Muscle layer of duodenum (tissue), 2 donors: ENCODE results near the gene TIAL1.

Experiments used
- H3K27ac ChIP-seq: one replicate; pipeline ENCODE4 v1.7.0; 2013; ENCODE audit warnings: mild to moderate bottlenecking, low read length
- H3K27me3 ChIP-seq: one replicate; pipeline ENCODE4 v1.7.0; 2013; ENCODE audit warnings: low read depth, mild to moderate bottlenecking, control low read depth, low read length
- H3K36me3 ChIP-seq, 2 donors: one replicate each; pipeline ENCODE4 v1.7.0; 2013; ENCODE audit warnings: low read length in 2 of 2, control low read depth in 1 of 2, mild to moderate bottlenecking in 1 of 2; ENCODE audit not compliant: insufficient read depth in 2 of 2, control insufficient read depth in 1 of 2
- H3K4me1 ChIP-seq, 2 donors: one replicate each; pipeline ENCODE4 v1.7.0; 2013; ENCODE audit warnings: low read length in 2 of 2, mild to moderate bottlenecking in 2 of 2, control low read depth in 1 of 2, moderate library complexity in 1 of 2; ENCODE audit not compliant: insufficient read depth in 2 of 2, control insufficient read depth in 1 of 2
- H3K4me3 ChIP-seq, 2 donors: one replicate each; pipeline ENCODE4 v1.7.0; 2013; ENCODE audit warnings: low read length in 2 of 2, low read depth in 1 of 2, mild to moderate bottlenecking in 1 of 2
- H3K9me3 ChIP-seq, 2 donors: one replicate each; pipeline ENCODE4 v1.7.0; 2013; ENCODE audit warnings: low read length in 2 of 2, control low read depth in 1 of 2, mild to moderate bottlenecking in 1 of 2; ENCODE audit not compliant: control insufficient read depth in 1 of 2
- donor health status: healthy.

The TIAL1 gene

DNA sequence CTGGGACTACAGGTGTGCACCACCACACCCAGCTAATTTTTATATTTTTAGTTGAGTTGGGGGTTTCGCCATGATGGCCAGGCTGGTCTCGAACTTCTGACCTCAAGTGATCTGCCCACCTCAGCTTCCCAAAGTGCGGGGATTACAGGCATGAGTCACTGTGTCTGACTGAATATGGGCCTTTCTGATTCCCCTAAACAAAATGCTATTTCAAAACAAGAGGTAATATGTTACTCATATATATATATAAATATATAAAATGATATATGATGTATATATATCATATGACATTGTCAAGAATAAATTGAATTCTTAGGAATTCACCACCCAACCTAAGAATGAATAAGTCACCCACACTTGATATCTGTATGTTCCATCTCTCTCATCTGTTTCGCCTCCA is 12.8 kb upstream of the TIAL1 start:
- no peaks in the 10 kb centered on the region for H3K36me3 ChIP-seq
- peaks cover 0 to 7% of the 10 kb centered on the region in 2 donors for H3K4me1 ChIP-seq
- no peak overlapping the region for H3K4me3 ChIP-seq
- no peaks in the 10 kb centered on the region for H3K27me3 ChIP-seq
- no peak overlapping the region for H3K27ac ChIP-seq
- no peaks in the 10 kb centered on the region for H3K9me3 ChIP-seq

DNA sequence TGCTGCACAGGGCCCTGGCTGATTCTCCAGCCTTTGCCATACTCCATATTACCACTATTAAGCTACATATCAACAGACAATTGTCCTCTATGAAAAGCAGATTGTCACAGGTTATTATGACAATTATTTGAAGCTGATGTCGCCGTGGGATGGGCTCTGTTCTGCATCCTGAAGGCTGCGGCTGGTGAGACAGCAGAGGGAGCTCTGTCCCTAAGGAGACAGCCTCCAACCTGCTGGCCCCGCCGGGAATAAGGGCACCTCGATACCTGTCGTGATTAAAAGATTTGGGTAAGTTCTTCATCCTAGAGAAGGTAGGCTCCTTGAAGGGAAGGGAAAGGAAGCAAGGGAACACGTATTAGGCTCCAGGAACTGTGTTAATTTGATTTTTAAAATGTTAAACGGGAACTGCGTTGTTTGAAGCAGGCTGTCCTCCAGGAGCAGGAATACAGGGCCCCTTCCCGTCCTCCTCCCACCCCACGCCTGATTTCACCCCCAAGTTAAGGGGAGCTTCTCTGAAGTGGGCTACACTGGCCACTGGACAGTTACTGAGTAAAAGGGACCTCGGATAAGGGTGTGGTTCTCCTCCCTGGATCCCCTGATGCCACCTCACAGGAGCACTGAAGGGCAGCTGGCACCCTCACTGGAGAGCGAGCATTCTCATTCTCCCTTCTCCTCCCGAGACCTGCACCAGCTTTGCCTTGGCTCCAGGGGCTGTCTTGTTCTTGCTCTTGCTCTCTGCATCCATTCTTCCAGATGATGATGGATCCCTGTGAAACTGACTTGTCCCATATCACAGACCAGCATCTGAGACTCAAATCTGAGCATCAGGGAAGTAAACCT is 11.8 kb upstream of the TIAL1 start:
- H3K9me3 ChIP-seq = no peaks in the 10 kb centered on the region
- H3K36me3 ChIP-seq = no peaks in the 10 kb centered on the region
- peaks cover 0 to 7% of the 10 kb centered on the region in 2 donors for H3K4me1 ChIP-seq
- no peaks in the 10 kb centered on the region for H3K27me3 ChIP-seq
- peak overlapping the region; percentile 16 to 21 for H3K4me3 ChIP-seq
- no peak overlapping the region for H3K27ac ChIP-seq

DNA sequence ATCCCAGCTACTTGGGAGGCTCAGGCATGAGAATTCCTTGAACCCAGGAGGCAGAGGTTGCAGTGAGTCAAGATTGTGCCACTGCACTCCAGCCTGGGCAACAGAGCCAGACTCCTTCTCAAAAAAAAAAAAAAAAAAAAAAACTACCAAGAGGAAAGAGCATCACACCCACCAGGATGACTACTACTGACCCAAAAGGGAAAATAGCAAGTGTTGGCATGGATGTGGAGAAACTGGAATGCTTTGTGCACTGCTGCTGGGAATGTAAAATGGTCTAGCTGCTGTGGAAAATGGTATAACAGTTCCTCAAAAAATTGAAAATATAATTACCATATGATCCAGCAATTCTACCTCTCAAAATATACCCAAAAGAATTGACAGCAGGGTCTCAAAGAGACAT is 7.7 kb upstream of the TIAL1 start:
- Histone ChIP-seq H3K4me3 (no peak overlapping the region), H3K36me3 (no peaks in the 10 kb centered on the region), H3K27ac (no peak overlapping the region), H3K4me1 (peaks cover 0 to 7% of the 10 kb centered on the region in 2 donors), H3K27me3 (no peaks in the 10 kb centered on the region), H3K9me3 (no peaks in the 10 kb centered on the region)

DNA sequence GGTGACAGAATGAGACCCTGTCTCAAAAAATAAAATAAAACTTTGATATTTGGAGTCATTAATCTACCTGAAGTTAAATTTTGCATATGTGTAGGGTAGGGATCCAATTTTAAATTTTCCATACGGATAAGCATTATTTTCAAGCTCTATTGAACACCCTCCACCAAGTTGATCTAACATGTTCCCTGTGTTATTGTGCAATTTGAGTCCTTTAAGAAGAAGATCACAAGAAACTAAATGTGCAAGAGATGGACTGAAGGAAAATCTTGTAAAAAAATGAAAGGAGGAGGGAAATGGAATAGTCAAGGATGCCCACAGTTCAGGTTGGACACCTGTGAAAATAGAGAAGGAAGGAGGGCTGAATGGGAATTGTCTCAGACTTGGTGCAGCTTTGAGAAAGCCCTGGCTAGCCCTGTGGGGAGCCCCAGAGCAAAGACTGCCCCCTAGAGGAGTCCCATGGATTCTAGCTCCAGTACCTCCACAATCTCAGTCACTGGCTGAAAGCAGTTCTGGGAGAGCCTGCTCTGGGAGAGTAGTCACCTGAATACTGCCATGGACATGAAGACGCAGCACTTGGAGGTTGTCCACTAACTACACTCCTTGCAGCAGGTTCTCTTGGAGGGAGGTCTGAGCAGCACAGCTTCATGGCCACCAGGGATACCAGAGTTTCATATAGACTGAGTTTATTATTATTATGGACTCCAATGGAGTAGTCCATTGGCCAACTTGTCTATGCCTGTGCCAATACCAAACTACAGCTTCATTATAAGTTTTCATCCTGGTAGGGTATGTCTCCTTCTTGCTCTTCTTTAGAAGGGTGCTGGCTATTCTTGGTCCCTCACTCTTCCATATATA is 5.7 kb upstream of the TIAL1 start:
- no peaks in the 10 kb centered on the region for H3K9me3 ChIP-seq
- peaks cover 4% of the 10 kb centered on the region in 2 donors for H3K4me1 ChIP-seq
- H3K36me3 ChIP-seq = no peaks in the 10 kb centered on the region
- H3K27ac ChIP-seq = no peak overlapping the region
- H3K27me3 ChIP-seq = no peaks in the 10 kb centered on the region
- no peak overlapping the region for H3K4me3 ChIP-seq

DNA sequence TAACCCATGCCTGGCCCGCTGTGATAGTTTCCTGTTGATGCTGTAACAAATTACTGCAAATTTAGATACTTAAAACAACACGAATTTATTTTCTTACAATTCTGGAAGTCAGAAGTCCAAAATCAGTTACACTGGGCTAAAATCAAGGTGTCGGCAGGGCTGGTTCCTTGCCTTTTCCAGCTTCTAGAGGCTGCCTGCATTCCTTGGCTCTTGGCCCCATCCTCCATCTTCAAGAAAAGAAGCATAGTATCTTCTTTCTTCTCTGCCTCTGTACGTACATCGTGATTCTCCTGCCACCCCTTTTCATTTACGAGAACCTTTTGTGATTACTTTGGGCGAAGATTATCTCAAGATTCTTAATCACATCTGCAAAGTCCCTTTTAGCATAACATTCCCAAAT is 1.6 kb upstream of the TIAL1 start:
- Histone ChIP-seq H3K36me3 (no peaks in the 10 kb centered on the region), H3K4me1 (peaks cover 22 to 30% of the 10 kb centered on the region in 2 donors), H3K4me3 (no peak overlapping the region), H3K27ac (no peak overlapping the region), H3K27me3 (no peaks in the 10 kb centered on the region), H3K9me3 (no peaks in the 10 kb centered on the region)

DNA sequence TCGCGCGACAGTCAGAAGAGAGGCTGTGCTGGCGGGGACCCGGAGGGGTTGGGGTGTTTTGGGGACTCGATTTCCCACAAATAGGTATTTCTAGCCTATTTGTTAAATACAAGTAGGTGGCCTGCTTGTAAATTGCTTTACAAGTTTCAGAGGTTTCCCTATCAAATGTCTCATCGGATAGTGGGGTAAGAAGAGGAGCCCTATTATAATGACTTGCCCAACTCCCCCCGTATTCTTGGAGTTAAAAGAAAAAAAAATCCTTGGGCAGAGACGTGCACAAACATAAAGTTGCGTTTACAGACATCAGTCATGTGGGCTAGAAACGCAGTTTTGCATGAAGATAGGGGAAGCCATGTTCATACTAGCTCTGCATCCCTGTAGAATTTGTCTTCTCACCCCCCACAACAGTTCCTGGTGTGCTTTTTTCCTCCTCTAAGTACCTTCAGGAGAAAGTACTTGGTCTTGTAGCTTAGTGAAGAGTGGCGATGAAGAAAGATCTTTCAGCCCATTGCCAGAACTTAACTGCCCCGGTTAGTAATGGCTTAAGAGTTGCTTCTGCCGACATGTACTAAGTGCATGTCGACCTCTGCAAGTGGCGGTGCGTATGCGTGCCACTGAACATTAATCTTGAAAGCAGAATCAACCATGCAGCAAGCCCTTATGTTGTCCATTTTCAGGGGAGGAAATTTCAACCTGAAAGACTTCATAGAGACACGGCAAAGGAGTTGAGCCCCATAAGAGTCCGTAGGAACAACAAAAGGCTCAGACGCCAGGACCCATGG is 832 bp upstream of the TIAL1 start:
- Histone ChIP-seq H3K4me1 (peaks cover 30 to 38% of the 10 kb centered on the region in 2 donors), H3K9me3 (no peaks in the 10 kb centered on the region), H3K36me3 (no peaks in the 10 kb centered on the region), H3K27me3 (no peaks in the 10 kb centered on the region), H3K4me3 (peak overlapping the region; percentile 89 to 94), H3K27ac (peak overlapping the region; percentile 39)

DNA sequence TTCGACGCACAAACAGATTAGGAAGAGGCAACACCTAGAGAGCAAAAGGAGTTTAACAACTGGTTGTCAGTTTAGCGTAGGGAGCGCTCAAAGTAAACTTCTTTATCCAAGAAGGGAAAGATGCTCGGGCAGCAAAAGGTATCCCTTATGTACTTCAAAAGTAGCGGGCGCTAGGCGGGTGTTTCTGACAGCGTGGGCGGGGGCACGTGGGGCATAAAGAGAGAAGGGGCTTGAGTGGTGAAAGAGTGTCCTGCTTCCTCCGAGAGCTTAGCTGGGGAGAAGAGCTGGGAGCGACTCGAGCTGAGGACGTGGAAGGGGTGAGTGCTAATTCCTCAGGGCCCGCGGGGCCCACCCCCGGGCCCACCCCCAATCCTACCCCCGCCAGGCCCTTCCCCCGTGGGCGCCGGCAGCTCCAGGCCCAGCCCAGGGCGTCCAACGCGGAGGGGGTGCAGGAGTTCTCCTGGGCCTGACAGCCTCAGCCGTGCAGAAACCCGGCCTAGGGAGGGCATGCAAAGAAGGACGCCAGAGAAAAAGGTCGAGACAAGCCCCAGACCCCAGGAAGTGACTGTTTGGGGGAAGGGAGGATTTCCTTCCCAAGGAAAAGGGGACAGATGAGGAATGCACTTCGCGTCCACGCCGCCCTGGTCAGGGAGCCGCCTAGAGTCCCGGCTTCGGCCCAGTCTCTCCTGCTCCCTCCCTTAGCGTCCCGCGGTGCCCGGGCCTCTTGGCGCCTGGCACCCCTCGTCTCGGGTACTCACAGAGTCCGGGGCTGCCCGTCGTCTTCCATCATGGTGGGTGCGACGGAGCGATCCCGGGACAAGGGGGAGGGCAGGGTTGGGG is 868 bp downstream of the TIAL1 start:
- H3K27me3 ChIP-seq = no peaks in the 10 kb centered on the region
- peak overlapping the region; percentile 87 for H3K27ac ChIP-seq
- no peaks in the 10 kb centered on the region for H3K9me3 ChIP-seq
- peaks cover 35 to 46% of the 10 kb centered on the region in 2 donors for H3K4me1 ChIP-seq
- H3K4me3 ChIP-seq = peak overlapping the region; percentile 89 to 94
- H3K36me3 ChIP-seq = no peaks in the 10 kb centered on the region

DNA sequence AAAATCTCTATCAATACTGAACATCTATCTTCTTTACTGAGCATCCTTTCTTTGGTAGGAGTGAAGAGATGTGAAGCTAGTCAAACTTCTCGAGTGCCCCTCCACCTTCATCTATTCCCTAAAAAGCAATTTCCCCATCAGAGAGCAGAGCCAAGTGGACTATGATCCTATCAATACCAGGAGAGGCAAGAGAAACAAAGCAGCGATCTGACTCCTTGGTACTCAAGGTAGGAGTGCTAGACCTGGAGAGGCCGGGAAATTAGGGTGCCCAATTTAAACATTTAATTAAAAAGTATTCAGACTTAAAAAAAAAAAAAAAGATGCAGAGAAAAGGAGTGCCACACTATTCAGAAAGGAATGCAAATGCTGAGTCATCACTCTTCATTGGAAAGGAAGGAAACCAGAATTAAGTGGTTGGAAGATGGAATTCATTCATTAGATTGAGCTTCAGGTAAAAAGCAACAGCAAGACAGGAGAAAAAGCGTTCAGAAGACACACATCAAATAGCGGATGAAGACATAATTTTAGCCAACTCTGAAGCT is 1.6 kb downstream of the TIAL1 start:
- peak overlapping the region; percentile 87 for H3K27ac ChIP-seq
- H3K36me3 ChIP-seq = peaks cover 0 to under 1% of the 10 kb centered on the region in 2 donors
- no peaks in the 10 kb centered on the region for H3K27me3 ChIP-seq
- no peaks in the 10 kb centered on the region for H3K9me3 ChIP-seq
- H3K4me1 ChIP-seq = peaks cover 35 to 46% of the 10 kb centered on the region in 2 donors
- H3K4me3 ChIP-seq = peak overlapping the region; percentile 89 to 94

DNA sequence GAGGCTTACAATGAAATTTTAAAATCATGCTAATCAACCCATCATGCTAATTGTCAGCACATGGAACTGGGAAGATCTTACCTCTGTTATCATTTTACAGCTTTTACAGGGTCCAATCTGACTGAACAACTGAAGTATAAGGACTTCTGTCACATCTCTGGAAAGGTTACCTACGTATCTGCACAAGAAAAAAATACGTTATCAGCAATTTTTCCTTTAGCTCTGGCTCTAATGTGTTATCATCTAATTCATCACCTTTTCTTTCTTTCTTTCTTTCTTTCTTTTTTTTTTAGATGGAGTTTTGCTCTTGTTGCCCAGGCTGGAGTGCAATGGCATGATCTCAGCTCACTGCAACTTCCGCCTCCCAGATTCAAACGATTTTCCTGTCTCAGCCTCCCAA is 8.7 kb downstream of the TIAL1 start:
- no peaks in the 10 kb centered on the region for H3K9me3 ChIP-seq
- H3K36me3 ChIP-seq = peaks cover 13 to 34% of the 10 kb centered on the region in 2 donors
- no peak overlapping the region for H3K27ac ChIP-seq

DNA sequence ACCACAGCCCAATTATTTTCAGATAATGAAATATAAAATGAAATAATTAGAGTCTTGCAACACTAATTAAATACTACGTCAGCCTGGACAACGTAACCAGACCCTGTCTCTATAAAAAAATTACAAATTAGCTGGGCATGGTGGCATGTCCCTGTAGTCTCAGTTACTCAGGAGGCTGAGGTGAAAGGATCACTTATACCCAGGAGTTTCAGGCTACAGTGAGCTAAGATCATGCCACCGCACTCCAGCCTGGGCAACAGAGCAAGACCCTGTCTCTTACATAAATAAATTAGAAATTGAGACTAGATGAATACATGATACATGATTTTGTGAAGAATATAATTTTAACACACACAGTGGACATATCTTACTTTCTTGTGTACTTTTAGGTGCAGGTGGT is 18.4 kb downstream of the TIAL1 start:
- Histone ChIP-seq H3K27ac (no peak overlapping the region), H3K9me3 (no peaks in the 10 kb centered on the region), H3K27me3 (no peaks in the 10 kb centered on the region), H3K4me1 (peaks cover 0 to 8% of the 10 kb centered on the region in 2 donors), H3K4me3 (no peak overlapping the region), H3K36me3 (peaks cover 43 to 56% of the 10 kb centered on the region in 2 donors)

More for the DNA sequence above, 8.7 kb downstream of the TIAL1 start:
- Histone ChIP-seq H3K4me3 (no peak overlapping the region), H3K27me3 (no peaks in the 10 kb centered on the region), H3K4me1 (peaks cover 10 to 18% of the 10 kb centered on the region in 2 donors)
